ENCODE data around the gene CHRNB4. TPM values are rescaled to one million over a fixed set of nuclear protein-coding genes. Genes with fewer than 3 reads are reported as not detected.

Gene CHRNB4
- total and polyA plus RNA-seq, 10 donors, result 0.07 to 1.1 (median 0.26) TPM

GRCh38 chr15:78629031-78629715 lies 11.8 kb downstream of the CHRNB4 start:
- DNase-seq, result no peak
- Histone ChIP-seq H3K4me1 (no peaks in the 10 kb centered on the region), H3K4me3 (no peak overlapping the region), H3K27ac (no peak overlapping the region), H3K27me3 (replicated peaks in 1 of 7) (peaks cover 0 to 27% (median 0%) of the 10 kb centered on the region in 7 donors), H3K9me3 (peaks cover 0 to 18% (median 8%) of the 10 kb centered on the region in 8 donors), H3K36me3 (no peaks in the 10 kb centered on the region)
- TF ChIP-seq POLR2AphosphoS5 (IDR thresholded peaks at IDR 0.05) (no peak), POLR2A (IDR thresholded peaks at IDR 0.05) (no peak)
- TF ChIP-seq, protein P1, sequence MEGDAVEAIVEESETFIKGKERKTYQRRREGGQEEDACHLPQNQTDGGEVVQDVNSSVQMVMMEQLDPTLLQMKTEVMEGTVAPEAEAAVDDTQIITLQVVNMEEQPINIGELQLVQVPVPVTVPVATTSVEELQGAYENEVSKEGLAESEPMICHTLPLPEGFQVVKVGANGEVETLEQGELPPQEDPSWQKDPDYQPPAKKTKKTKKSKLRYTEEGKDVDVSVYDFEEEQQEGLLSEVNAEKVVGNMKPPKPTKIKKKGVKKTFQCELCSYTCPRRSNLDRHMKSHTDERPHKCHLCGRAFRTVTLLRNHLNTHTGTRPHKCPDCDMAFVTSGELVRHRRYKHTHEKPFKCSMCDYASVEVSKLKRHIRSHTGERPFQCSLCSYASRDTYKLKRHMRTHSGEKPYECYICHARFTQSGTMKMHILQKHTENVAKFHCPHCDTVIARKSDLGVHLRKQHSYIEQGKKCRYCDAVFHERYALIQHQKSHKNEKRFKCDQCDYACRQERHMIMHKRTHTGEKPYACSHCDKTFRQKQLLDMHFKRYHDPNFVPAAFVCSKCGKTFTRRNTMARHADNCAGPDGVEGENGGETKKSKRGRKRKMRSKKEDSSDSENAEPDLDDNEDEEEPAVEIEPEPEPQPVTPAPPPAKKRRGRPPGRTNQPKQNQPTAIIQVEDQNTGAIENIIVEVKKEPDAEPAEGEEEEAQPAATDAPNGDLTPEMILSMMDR (IDR thresholded peaks at IDR 0.05 in 8 of 11, conservative IDR thresholded peaks at IDR 0.05 in 3 of 11), result no peak
- WGBS, 5 donors, result 90 to 94% (median 91%) methylated on average over 29 of the region's 29 CpGs
- intact Hi-C loops (cut with DNase I; ENCODE audit: low total_unique reads), result no loop called here

DNA sequence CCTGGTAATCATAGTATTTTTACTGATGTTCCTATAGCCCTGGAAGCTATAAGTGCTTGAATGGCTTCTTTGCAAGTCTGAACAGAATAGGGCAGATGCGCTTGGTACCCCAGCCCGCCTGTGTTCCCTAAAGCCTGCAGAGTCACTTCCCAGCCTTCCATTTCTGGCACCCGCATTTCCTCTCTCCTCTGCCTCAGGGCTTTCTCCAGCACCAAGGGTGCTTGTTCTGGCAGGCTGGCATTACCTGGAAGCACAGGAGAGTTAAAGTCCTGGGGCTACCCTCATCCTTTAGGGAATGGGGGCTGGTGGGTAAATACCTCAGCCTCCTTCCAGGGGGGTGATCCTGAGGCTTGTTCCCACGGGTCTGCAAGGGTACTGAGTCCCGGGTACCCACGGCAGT lies 12.8 kb downstream of the CHRNB4 start:
- no peaks in the 10 kb centered on the region for H3K36me3 ChIP-seq
- H3K4me1 ChIP-seq, result no peaks in the 10 kb centered on the region
- no peak for TF ChIP-seq POLR2AphosphoS5 (IDR thresholded peaks at IDR 0.05)
- TF ChIP-seq POLR2A (IDR thresholded peaks at IDR 0.05), result no peak
- TF ChIP-seq, protein P1 (IDR thresholded peaks at IDR 0.05 in 8 of 11, conservative IDR thresholded peaks at IDR 0.05 in 3 of 11), result no peak

GRCh38 chr15:78627348-78627747 lies 13.7 kb downstream of the CHRNB4 start:
- intact Hi-C loops (cut with DNase I; ENCODE audit: low total_unique reads), result no loop called here
- Histone ChIP-seq H3K4me3 (no peak overlapping the region), H3K27ac (no peak overlapping the region), H3K9me3 (no peaks in the 10 kb centered on the region), H3K36me3 (no peaks in the 10 kb centered on the region), H3K4me1 (no peaks in the 10 kb centered on the region), H3K27me3 (replicated peaks in 1 of 7) (peaks cover 0 to 44% (median under 1%) of the 10 kb centered on the region in 7 donors)
- TF ChIP-seq POLR2A (IDR thresholded peaks at IDR 0.05), result no peak
- TF ChIP-seq, protein P1 (IDR thresholded peaks at IDR 0.05 in 8 of 11, conservative IDR thresholded peaks at IDR 0.05 in 3 of 11), result no peak
- TF ChIP-seq POLR2AphosphoS5 (IDR thresholded peaks at IDR 0.05), result no peak
- 89 to 92% (median 91%) methylated on average over 8 of the region's 8 CpGs for WGBS, 5 donors
- no peak for DNase-seq

More for the DNA sequence above, 12.8 kb downstream of the CHRNB4 start:
- Histone ChIP-seq H3K27me3 (replicated peaks in 1 of 7) (peaks cover 0 to 35% (median 0%) of the 10 kb centered on the region in 7 donors), H3K4me3 (no peak overlapping the region), H3K9me3 (peaks cover 0 to 8% (median 3%) of the 10 kb centered on the region in 8 donors), H3K27ac (no peak overlapping the region)
- intact Hi-C loops (cut with DNase I; ENCODE audit: low total_unique reads), result no loop called here
- DNase-seq, result no peak
- WGBS, 5 donors, result 72 to 84% (median 81%) methylated on average over 6 of the region's 6 CpGs

DNA sequence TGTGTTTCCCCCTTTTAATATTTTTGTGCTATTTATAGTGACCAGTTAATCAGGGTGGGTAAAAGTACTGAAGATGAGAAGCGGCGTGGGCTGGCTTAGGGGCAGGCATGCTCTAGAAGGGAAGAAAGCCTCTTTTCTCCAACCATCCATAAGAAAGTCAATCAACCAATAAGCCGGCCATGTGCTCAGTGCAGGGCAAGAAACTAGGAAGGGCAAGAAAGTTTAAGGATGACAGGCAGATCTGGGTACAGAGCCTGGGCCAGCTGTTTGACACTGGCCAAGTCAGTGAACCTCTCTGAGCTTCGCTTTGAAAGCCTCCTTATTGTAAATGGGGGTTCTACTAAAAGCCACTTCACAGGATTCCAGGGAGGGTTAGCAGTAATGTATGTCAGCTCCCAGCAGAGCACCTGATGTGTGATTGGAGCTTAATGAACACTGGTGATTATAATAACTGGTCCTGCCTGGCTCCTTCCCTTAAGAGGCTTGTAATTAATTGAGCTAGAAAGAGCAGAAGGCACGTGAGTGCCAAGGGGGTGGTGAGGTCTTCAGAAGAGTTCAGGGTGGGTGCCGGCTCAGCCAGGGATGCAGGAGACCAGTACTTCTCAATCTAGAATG lies 14.5 kb downstream of the CHRNB4 start:
- H3K4me3 ChIP-seq, result no peak overlapping the region
- H3K36me3 ChIP-seq, result no peaks in the 10 kb centered on the region
- 78 to 87% (median 82%) methylated on average over 6 of the region's 6 CpGs for WGBS, 5 donors
- H3K9me3 ChIP-seq, result no peaks in the 10 kb centered on the region
- DNase-seq, result no peak
- H3K27me3 ChIP-seq (replicated peaks in 1 of 7), result peaks cover 0 to 53% (median 9%) of the 10 kb centered on the region in 7 donors
- no peak overlapping the region for H3K27ac ChIP-seq
- intact Hi-C loops (cut with DNase I; ENCODE audit: low total_unique reads), result no loop called here
- TF ChIP-seq, protein P1 (IDR thresholded peaks at IDR 0.05 in 8 of 11, conservative IDR thresholded peaks at IDR 0.05 in 3 of 11), result no peak
- TF ChIP-seq POLR2AphosphoS5 (IDR thresholded peaks at IDR 0.05) (no peak), POLR2A (IDR thresholded peaks at IDR 0.05) (no peak)
- H3K4me1 ChIP-seq, result no peaks in the 10 kb centered on the region

Measured in spleen (tissue), 11 donors.